Right lobe of liver (tissue), 4 donors: ENCODE results near the gene SRRM4.

Experiments used
- POLR2A ChIP-seq: fragments of 450-650 bp; IDR thresholded peaks from one replicate; pipeline ENCODE4 v1.6.1; 2017; ENCODE audit warnings: antibody characterized with exemption, mild to moderate bottlenecking
- TF ChIP-seq, protein P1 (sequence below), 4 donors: fragments of 200-600 bp in 3 of 4; fragments of 450-650 bp in 1 of 4; IDR thresholded peaks; one replicate each; pipeline versions ENCODE4 v1.5.1 to v1.8.0; 2016 to 2022; ENCODE audit warnings: antibody characterized with exemption in 4 of 4, mild to moderate bottlenecking in 2 of 4
- donor health status: DM: no; HTN: no; CAD: no.
- donor health status: DM: no; HTN: no; CAD: no.
- donor health status: DM: no; HTN: yes; CAD: no.

DNA sequence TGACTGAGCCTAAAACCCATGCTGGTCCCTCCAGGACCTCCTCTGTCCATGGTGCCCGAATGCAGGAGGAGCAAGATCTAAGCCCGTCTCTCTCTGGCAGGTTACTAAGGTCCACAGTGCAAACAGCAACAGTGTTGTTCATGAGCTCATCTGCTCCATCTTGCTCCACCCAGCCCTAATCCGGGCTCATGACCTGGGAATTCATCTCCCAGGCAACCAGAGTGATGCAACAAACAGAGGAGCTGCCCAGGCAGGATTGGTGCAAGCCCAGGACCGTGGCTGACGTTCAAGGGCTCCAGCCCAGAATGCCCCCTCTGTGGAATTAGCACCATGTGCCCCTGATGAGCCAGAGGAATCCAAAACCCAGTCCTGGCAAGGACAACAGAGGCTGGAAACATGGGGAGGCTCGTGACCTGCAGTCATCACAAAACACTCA lies 227.3 kb downstream of the SRRM4 start:
- TF ChIP-seq, protein P1, sequence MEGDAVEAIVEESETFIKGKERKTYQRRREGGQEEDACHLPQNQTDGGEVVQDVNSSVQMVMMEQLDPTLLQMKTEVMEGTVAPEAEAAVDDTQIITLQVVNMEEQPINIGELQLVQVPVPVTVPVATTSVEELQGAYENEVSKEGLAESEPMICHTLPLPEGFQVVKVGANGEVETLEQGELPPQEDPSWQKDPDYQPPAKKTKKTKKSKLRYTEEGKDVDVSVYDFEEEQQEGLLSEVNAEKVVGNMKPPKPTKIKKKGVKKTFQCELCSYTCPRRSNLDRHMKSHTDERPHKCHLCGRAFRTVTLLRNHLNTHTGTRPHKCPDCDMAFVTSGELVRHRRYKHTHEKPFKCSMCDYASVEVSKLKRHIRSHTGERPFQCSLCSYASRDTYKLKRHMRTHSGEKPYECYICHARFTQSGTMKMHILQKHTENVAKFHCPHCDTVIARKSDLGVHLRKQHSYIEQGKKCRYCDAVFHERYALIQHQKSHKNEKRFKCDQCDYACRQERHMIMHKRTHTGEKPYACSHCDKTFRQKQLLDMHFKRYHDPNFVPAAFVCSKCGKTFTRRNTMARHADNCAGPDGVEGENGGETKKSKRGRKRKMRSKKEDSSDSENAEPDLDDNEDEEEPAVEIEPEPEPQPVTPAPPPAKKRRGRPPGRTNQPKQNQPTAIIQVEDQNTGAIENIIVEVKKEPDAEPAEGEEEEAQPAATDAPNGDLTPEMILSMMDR (IDR thresholded peaks at IDR 0.05) = no peak
- no peak for TF ChIP-seq POLR2A
